Mucosa of rectum (tissue), 2 donors: Measurements from ENCODE around the gene PRR14.

ENCODE experiments used
- H3K27ac ChIP-seq, 2 donors: one replicate each; pipeline ENCODE4 v1.7.0; 2013; ENCODE audit warnings: inconsistent platforms in 2 of 2, low read depth in 2 of 2, low read length in 2 of 2
- H3K27me3 ChIP-seq, 2 donors: one replicate each; pipeline ENCODE4 v1.7.0; 2013; ENCODE audit warnings: low read length in 2 of 2; ENCODE audit not compliant: control insufficient read depth in 2 of 2, insufficient read depth in 2 of 2
- H3K36me3 ChIP-seq, 2 donors: one replicate each; pipeline ENCODE4 v1.7.0; 2013; ENCODE audit warnings: low read length in 2 of 2; ENCODE audit not compliant: control insufficient read depth in 2 of 2, insufficient read depth in 2 of 2
- H3K4me1 ChIP-seq, 2 donors: one replicate each; pipeline ENCODE4 v1.7.0; 2013; ENCODE audit warnings: low read length in 2 of 2, mild to moderate bottlenecking in 1 of 2; ENCODE audit not compliant: control insufficient read depth in 2 of 2, insufficient read depth in 2 of 2
- H3K4me3 ChIP-seq, 2 donors: one replicate each; pipeline ENCODE4 v1.7.0; 2013; ENCODE audit warnings: low read length in 2 of 2
- H3K9ac ChIP-seq, 2 donors: one replicate each; pipeline ENCODE4 v1.7.0; 2013; ENCODE audit warnings: low read length in 2 of 2, low read depth in 1 of 2, mild to moderate bottlenecking in 1 of 2
- H3K9me3 ChIP-seq, 2 donors: one replicate each; pipeline ENCODE4 v1.7.0; 2013; ENCODE audit warnings: low read length in 2 of 2; ENCODE audit not compliant: control insufficient read depth in 2 of 2
- donor health status: healthy.
- donor health status: Normal muscosa, but diverticular disease.

The PRR14 gene

GRCh38 chr16:30615358-30616091, 35.2 kb upstream of the PRR14 start:
- no peaks in the 10 kb centered on the region for H3K36me3 ChIP-seq
- H3K27ac ChIP-seq, result no peak overlapping the region
- H3K9me3 ChIP-seq, result no peaks in the 10 kb centered on the region
- no peak overlapping the region for H3K4me3 ChIP-seq
- H3K27me3 ChIP-seq, result no peaks in the 10 kb centered on the region
- no peak overlapping the region for H3K9ac ChIP-seq
- peaks cover 6 to 7% of the 10 kb centered on the region in 2 donors for H3K4me1 ChIP-seq

DNA sequence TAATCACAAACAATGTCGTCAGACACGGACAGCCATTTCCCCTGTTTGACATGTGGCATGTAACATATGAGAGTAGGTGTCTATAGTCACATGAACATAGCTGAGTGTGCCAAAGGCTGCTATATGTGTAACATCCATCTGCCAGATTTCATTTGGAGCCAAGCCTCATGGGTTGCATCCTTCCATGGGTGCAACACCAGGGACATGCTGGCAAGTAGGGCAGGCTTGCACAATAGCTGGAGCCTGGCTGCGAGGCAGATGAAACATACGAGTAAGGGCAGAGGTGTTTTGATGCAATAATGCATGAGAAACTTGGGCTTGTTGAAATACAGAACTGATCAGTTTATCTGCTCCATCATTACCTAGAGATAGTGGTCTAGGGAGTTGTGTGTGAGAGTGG, 31.6 kb upstream of the PRR14 start:
- Histone ChIP-seq H3K36me3 (no peaks in the 10 kb centered on the region), H3K9me3 (no peaks in the 10 kb centered on the region), H3K27ac (no peak overlapping the region), H3K27me3 (no peaks in the 10 kb centered on the region), H3K4me1 (peaks cover 6% of the 10 kb centered on the region in 2 donors), H3K9ac (no peak overlapping the region), H3K4me3 (no peak overlapping the region)

GRCh38 chr16:30619638-30620037, 31.1 kb upstream of the PRR14 start:
- H3K9me3 ChIP-seq, result no peaks in the 10 kb centered on the region
- H3K4me3 ChIP-seq, result no peak overlapping the region
- H3K27ac ChIP-seq, result no peak overlapping the region
- no peaks in the 10 kb centered on the region for H3K27me3 ChIP-seq
- H3K36me3 ChIP-seq, result no peaks in the 10 kb centered on the region
- H3K9ac ChIP-seq, result no peak overlapping the region
- peaks cover 6% of the 10 kb centered on the region in 2 donors for H3K4me1 ChIP-seq

GRCh38 chr16:30620169-30620568, 30.6 kb upstream of the PRR14 start:
- H3K27me3 ChIP-seq, result no peaks in the 10 kb centered on the region
- no peak overlapping the region for H3K27ac ChIP-seq
- H3K4me3 ChIP-seq, result no peak overlapping the region
- H3K36me3 ChIP-seq, result no peaks in the 10 kb centered on the region
- no peaks in the 10 kb centered on the region for H3K9me3 ChIP-seq
- peaks cover 5% of the 10 kb centered on the region in 2 donors for H3K4me1 ChIP-seq
- no peak overlapping the region for H3K9ac ChIP-seq

- Histone ChIP-seq H3K36me3 (no peaks in the 10 kb centered on the region), H3K4me1 (no peaks in the 10 kb centered on the region), H3K27ac (no peak overlapping the region), H3K9me3 (no peaks in the 10 kb centered on the region), H3K4me3 (no peak overlapping the region), H3K9ac (no peak overlapping the region), H3K27me3 (no peaks in the 10 kb centered on the region)
These were observed 29.0 kb upstream of the PRR14 start for GRCh38 chr16:30621765-30622164.

DNA sequence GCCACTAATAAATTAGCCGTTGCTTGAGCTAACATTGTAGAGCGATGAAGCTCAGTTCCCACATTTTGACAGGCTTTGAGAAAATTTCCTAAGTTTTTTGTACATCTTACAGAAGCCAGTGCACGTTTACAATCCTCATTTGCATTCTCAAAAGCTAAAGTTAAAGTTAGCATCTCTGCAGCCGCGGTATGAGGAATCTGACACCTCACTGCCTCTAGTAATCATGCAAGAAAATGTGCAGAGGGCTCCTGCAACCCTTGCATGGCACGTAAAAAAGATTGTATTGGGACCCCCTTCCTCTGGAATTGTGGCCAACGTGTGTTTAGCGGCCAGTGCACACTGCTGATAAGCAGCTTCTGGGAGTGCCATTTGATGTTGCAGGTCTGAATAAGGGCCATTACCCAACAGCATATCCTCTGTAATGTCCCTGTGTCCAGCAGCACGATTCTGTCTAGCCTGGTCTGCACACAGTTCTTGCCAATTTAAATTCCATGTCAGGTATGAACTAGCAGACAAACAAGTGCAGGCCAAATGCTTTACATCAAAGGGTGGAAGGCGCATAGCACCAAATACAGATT, 28.2 kb upstream of the PRR14 start:
- H3K36me3 ChIP-seq, result no peaks in the 10 kb centered on the region
- H3K4me1 ChIP-seq, result no peaks in the 10 kb centered on the region

DNA sequence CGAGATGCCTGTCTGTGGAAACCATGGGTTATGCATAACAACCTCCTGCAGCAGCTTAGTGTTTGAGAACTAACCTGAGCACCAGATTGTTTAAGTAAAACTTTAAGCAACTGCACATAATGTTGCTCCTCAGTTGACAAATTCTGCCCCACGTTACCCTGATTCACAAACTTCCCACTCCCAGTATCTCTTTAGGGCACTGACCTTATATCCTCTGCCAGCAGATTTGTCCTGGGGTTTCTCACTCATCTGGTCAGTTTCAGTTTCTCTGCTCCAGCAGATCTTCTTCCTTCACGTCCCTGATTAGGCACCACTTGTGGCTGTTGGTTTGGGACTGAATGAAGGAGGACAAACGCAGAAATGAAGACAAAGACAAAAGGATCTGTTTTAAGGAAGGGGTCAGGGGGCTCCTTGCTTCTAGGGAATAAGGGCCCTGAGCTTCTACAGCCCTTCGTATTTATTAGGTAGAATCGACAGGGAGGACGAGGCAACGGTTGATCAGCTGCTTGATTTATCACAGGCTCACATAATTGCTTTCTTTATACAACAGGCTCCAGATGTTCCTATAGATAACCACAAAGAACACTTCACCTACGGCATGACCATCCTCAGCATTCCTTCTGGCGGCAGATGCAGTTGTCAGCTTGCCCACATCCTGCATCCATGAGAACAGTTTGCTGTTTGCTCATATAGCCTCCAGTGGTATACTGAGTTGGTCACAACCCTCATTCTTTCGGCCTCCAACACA, 27.1 kb upstream of the PRR14 start:
- H3K9ac ChIP-seq, result no peak overlapping the region
- no peaks in the 10 kb centered on the region for H3K36me3 ChIP-seq
- H3K9me3 ChIP-seq, result no peaks in the 10 kb centered on the region
- no peaks in the 10 kb centered on the region for H3K27me3 ChIP-seq
- H3K4me3 ChIP-seq, result no peak overlapping the region
- no peak overlapping the region for H3K27ac ChIP-seq
- H3K4me1 ChIP-seq, result no peaks in the 10 kb centered on the region

More for the DNA sequence above, 28.2 kb upstream of the PRR14 start:
- Histone ChIP-seq H3K9ac (no peak overlapping the region), H3K27me3 (no peaks in the 10 kb centered on the region), H3K4me3 (no peak overlapping the region), H3K27ac (no peak overlapping the region), H3K9me3 (no peaks in the 10 kb centered on the region)

DNA sequence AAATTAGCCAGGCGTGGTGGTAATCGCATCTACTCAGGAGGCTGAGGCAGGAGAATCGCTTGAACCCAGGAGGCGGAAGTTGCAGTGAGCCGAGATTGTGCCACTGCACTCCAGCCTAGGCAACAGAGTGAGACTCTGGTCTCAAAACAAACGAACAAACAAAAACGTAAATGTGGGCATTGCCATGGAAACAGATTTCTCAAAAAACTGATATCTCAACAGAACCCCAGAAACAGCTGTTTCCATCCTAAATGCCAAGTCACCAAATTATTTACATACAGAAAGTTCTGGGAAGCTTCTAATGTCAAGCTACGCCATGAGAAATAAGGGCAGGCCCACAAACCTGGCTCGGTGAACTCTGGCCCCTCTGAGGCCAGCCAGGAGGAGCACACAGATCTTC, 24.5 kb upstream of the PRR14 start:
- no peaks in the 10 kb centered on the region for H3K4me1 ChIP-seq
- H3K27me3 ChIP-seq, result no peaks in the 10 kb centered on the region
- no peaks in the 10 kb centered on the region for H3K36me3 ChIP-seq
- H3K9me3 ChIP-seq, result no peaks in the 10 kb centered on the region
- no peak overlapping the region for H3K9ac ChIP-seq
- H3K4me3 ChIP-seq, result no peak overlapping the region
- no peak overlapping the region for H3K27ac ChIP-seq

DNA sequence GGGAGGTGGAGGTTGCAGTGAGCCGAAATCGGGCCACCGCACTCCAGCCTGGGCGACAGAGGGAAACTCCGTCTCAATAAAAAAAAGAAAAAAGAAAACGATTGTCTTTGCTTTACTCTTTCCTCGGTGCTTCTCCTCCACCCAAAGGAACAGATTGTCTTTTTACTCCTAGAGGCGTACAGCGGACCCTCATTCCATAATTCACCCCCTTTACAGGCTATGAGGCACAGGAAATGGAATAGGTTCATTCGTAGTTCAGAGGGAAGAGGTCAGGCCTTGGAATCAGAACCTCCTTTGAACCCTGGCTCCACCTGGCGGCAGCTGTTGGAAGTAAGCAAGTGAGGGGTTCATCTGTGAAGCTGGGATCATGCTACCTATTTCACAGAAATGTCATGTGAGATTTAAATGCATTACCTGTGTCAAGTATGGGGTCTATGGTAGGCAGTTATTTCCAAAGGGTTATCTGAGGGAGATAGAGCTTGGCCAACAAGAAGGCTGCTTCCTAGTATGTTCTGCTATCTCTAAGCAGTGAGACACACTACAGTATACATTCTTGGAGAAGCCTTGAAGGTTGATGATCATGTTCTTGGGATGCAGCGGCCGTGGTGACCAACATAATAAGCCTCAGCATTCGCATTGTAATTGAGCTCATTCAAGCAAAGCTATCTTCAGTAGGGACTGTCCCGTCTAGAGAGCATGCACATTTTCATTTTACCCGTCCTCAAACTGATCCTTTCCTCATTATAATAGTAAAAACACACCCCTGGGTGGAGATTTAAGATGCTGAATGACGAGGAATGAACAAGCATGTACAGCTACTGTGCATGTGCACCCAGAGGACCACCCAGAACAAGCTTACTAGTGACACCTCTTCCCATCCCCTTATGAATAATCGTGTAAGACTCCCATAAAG, 21.9 kb upstream of the PRR14 start:
- H3K9ac ChIP-seq, result peak overlapping the region in 1 of 2 donors; percentile 61
- H3K4me3 ChIP-seq, result peak overlapping the region; percentile 61 to 63
- H3K9me3 ChIP-seq, result no peaks in the 10 kb centered on the region

More for the DNA sequence above, 21.9 kb upstream of the PRR14 start:
- Histone ChIP-seq H3K27ac (peak overlapping the region in 1 of 2 donors; percentile 27), H3K27me3 (no peaks in the 10 kb centered on the region), H3K4me1 (peaks cover 0 to 2% of the 10 kb centered on the region in 2 donors), H3K36me3 (no peaks in the 10 kb centered on the region)
